ENCODE data around the gene MFAP4.

- TF ChIP-seq, protein P1, sequence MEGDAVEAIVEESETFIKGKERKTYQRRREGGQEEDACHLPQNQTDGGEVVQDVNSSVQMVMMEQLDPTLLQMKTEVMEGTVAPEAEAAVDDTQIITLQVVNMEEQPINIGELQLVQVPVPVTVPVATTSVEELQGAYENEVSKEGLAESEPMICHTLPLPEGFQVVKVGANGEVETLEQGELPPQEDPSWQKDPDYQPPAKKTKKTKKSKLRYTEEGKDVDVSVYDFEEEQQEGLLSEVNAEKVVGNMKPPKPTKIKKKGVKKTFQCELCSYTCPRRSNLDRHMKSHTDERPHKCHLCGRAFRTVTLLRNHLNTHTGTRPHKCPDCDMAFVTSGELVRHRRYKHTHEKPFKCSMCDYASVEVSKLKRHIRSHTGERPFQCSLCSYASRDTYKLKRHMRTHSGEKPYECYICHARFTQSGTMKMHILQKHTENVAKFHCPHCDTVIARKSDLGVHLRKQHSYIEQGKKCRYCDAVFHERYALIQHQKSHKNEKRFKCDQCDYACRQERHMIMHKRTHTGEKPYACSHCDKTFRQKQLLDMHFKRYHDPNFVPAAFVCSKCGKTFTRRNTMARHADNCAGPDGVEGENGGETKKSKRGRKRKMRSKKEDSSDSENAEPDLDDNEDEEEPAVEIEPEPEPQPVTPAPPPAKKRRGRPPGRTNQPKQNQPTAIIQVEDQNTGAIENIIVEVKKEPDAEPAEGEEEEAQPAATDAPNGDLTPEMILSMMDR (IDR thresholded peaks at IDR 0.05 in 8 of 11, conservative IDR thresholded peaks at IDR 0.05 in 3 of 11) = no peak
- TF ChIP-seq POLR2A (IDR thresholded peaks at IDR 0.05) = no peak
Observed at GRCh38 chr17:19341641-19342610, 45.1 kb downstream of the MFAP4 start.

All from spleen (tissue), 7 donors.